GM19099 (cell line): ENCODE measurements around the gene PCDHGC4.

ENCODE experiments used
- POLR2A ChIP-seq: IDR thresholded peaks from 3 replicates; pipeline ENCODE4 v1.6.1; 2011; ENCODE audit warnings: low read depth; ENCODE audit not compliant: insufficient read length; ENCODE audit errors: extremely low read depth

Gene PCDHGC4

GRCh38 chr5:141486091-141486490, 1.3 kb downstream of the PCDHGC4 start:
- no peak for TF ChIP-seq POLR2A

DNA sequence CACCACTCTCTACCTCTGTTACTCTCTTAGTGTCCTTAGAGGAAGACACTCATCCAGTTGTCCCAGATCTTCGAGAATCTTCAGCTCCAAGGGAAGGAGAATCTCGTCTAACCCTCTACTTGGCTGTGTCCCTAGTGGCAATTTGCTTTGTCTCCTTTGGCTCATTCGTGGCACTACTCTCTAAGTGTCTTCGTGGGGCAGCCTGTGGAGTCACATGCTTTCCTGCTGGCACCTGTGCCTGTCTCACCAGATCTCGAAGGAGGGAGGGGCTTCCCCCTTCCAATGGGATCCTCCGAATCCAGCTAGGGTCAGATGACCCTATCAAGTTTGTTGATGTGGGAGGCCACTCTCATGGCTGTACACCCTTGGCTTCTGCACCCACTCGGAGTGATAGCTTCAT, 2.3 kb downstream of the PCDHGC4 start:
- TF ChIP-seq POLR2A, result no peak

- no peak for TF ChIP-seq POLR2A
Observed at GRCh38 chr5:141488591-141489561, 4.0 kb downstream of the PCDHGC4 start, which contains the start of gene PCDHGC5. Gene PCDHGC5, plus strand, starts transcription at chr5:141489081. Its CDS starts 160 bp downstream, at chr5:141489241.

DNA sequence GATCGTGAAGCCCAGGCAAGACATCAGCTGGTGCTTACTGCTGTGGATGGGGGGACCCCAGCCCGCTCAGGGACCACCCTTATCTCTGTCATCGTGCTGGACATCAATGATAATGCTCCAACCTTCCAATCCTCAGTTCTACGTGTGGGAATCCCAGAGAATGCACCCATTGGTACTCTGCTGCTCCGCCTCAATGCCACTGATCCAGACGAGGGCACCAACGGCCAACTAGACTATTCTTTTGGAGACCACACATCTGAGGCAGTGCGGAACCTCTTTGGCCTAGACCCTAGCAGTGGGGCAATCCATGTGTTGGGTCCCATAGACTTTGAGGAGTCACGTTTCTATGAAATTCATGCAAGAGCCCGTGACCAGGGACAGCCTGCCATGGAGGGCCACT, 5.0 kb downstream of the PCDHGC4 start:
- TF ChIP-seq POLR2A, result no peak

DNA sequence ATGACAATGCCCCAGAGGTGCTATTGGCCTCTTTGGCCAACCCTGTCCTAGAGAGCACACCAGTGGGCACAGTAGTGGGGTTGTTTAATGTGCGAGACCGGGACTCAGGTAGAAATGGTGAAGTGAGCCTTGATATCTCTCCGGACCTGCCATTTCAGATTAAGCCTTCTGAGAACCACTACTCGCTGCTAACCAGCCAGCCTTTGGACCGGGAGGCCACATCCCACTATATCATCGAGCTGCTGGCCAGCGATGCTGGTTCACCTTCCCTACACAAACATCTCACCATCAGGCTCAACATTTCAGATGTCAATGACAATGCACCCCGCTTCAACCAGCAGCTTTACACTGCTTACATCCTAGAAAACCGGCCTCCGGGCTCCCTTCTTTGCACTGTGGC, 5.4 kb downstream of the PCDHGC4 start:
- TF ChIP-seq POLR2A, result no peak

DNA sequence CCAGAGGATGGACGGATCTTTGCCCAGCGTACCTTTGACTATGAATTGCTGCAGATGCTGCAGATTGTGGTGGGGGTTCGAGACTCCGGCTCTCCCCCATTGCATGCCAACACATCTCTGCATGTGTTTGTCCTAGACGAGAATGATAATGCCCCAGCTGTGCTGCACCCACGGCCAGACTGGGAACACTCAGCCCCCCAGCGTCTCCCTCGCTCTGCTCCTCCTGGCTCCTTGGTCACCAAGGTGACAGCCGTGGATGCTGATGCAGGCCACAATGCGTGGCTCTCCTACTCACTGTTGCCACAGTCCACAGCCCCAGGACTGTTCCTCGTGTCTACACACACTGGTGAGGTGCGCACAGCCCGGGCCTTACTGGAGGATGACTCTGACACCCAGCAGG, 5.9 kb downstream of the PCDHGC4 start:
- TF ChIP-seq POLR2A, result no peak

DNA sequence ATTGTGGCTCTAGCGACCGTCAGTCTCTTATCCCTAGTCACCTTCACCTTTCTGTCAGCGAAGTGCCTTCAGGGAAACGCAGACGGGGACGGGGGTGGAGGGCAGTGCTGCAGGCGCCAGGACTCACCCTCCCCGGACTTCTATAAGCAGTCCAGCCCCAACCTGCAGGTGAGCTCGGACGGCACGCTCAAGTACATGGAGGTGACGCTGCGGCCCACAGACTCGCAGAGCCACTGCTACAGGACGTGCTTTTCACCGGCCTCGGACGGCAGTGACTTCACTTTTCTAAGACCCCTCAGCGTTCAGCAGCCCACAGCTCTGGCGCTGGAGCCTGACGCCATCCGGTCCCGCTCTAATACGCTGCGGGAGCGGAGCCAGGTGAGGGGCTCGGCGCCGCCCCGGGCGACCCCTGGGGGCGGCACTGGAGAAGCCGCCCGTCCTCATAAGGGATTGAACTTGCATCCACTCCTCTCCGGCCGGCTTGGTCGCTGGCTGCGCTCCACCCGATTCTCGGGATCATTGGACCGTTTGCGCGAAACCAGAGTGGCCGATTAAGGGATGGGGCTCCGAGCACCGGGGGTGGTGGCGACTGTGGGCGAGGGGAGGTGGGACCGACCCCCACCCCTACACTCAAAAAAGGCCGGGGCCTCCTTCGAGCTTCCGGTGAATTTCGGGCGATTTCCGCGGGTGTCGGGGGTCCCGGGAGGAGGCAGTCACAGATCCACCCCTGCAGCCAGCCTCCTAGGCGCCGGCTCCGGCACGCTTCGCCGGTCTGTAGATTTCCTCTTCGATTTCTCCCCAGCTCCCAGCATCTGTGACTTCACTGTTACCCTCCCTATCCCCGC, 6.7 kb downstream of the PCDHGC4 start:
- no peak for TF ChIP-seq POLR2A

DNA sequence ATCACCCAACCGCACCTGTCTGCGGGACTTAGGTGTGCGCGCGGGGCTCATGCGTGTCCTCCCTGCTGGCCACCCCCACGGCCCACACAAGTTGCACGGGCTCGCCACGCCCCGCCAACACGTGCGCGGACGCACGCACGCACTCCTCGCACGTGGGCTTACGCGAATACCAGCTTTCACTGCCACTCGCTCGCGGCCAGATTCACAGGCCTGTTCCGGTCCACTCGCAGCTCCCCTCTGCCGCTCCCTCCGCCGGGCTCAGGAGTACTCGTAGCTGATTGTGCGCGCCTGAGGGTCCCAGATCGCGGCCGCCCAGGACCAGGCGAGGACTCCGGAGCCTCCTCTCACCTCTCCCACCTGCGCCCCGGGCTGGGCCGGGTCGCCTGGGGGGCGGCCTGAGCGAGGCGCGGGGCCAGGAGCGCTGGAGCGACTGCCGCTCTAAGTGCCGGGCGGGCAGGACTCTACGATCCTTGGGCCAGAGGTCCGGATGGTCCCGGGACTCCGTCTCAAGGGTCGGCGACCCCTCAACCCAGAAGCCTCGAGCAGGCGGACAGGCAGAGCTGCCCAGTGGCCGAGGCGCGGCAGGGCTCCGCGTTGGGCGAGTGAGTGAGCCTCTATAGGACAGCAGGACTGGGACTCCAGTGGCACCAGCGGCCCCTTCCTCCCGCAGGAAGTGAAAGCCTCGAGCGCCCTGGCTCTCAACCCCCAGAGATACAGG, 7.5 kb downstream of the PCDHGC4 start:
- TF ChIP-seq POLR2A, result no peak

DNA sequence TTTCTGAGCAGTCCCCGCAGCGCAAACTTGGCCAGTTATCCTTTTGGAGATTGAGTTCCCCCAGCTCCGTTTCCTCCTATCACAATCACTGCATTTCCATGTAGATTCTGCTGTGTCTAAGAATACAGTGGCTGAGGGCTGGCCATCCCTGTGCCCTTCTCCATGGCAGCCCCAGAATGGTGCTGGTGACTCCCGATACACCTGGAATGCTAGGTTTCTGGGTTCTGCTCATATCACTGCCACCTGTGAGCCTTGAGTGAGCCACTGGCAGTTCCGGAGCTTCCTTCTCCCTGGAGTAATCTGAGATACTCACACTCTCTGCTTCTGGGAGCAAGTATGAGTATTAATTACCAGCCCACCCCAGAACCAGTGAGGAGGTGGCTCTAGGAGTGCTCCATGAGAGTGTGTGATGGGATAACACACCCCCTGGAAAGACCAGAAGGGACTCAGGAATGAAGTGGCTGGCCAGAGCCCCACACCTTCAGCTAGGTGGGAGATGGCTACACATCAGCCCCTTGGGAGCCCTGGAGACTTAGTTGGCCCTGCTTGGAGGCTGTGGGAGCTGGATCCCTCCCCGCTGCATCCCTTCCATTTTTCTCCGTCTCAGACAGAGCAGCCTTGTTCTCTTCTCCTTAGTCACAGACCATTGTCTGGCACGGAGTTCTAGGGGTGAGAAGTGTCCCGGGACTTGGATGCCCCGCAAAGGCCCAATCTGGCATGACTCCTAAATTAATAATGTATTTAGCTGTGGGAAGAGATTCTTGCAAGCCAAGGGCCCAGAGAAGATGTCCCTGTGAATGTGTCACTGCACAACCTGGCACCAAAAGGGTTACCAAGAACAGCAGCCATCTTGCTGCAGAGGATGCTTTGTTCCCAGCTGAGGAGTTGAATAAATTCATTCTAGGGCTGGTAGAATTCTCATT, 8.9 kb downstream of the PCDHGC4 start:
- TF ChIP-seq POLR2A, result no peak

GRCh38 chr5:141494761-141495452, 10.1 kb downstream of the PCDHGC4 start:
- no peak for TF ChIP-seq POLR2A

- no peak for TF ChIP-seq POLR2A
Observed at GRCh38 chr5:141495453-141495811, 10.6 kb downstream of the PCDHGC4 start.

GRCh38 chr5:141496038-141496437, 11.2 kb downstream of the PCDHGC4 start:
- TF ChIP-seq POLR2A, result no peak

- no peak for TF ChIP-seq POLR2A
Observed at GRCh38 chr5:141501761-141502160, 16.9 kb downstream of the PCDHGC4 start.
